ENCODE results near the gene CDHR1.

Gene CDHR1

GRCh38 chr10:84262190-84262956 is 68.0 kb downstream of the CDHR1 start:
- DNase-seq (ENCODE audit: low read depth in 2 of 2): no peak

GRCh38 chr10:84263716-84264115 is 69.4 kb downstream of the CDHR1 start:
- no peak for DNase-seq (ENCODE audit: low read depth in 2 of 2)

GRCh38 chr10:84264611-84265141 is 70.3 kb downstream of the CDHR1 start:
- DNase-seq (ENCODE audit: low read depth in 2 of 2): peak; percentile 36 to 43

- DNase-seq (ENCODE audit: low read depth in 2 of 2): no peak
Observed at GRCh38 chr10:84265418-84265817, 71.1 kb downstream of the CDHR1 start.

- DNase-seq (ENCODE audit: low read depth in 2 of 2): peak; percentile 18 to 21
Observed at GRCh38 chr10:84267503-84268126, 73.3 kb downstream of the CDHR1 start.

GRCh38 chr10:84269162-84269561 is 74.8 kb downstream of the CDHR1 start:
- DNase-seq (ENCODE audit: low read depth in 2 of 2): no peak
